GM06990 (cell line): ENCODE data around the gene FAM83C.

ENCODE experiments used
- DNase-seq: peaks from one replicate; pipeline ENCODE4 v3.0.0-alpha.2; 2011; ENCODE audit not compliant: insufficient read length; ENCODE audit errors: extremely low read depth
- H3K27me3 ChIP-seq: replicated peaks from 2 replicates; pipeline ENCODE4 v1.6.0; 2011; ENCODE audit warnings: low read length; ENCODE audit not compliant: control insufficient read depth, insufficient read depth
- H3K36me3 ChIP-seq: 2 replicates; pipeline ENCODE4 v1.5.1; 2011; ENCODE audit warnings: low read length; ENCODE audit not compliant: control insufficient read depth, insufficient read depth
- H3K4me3 ChIP-seq: replicated peaks from 2 replicates; pipeline ENCODE4 v1.5.1; 2011; ENCODE audit warnings: low read depth, mild to moderate bottlenecking, control low read depth, low read length
- TF ChIP-seq, protein P1 (sequence below): IDR thresholded peaks from 2 replicates; pipeline ENCODE4 v1.5.1; 2011; ENCODE audit warnings: low read length, control low read depth, mild to moderate bottlenecking, inconsistent platforms; ENCODE audit not compliant: insufficient read depth, poor library complexity, severe bottlenecking

FAM83C gene

DNA sequence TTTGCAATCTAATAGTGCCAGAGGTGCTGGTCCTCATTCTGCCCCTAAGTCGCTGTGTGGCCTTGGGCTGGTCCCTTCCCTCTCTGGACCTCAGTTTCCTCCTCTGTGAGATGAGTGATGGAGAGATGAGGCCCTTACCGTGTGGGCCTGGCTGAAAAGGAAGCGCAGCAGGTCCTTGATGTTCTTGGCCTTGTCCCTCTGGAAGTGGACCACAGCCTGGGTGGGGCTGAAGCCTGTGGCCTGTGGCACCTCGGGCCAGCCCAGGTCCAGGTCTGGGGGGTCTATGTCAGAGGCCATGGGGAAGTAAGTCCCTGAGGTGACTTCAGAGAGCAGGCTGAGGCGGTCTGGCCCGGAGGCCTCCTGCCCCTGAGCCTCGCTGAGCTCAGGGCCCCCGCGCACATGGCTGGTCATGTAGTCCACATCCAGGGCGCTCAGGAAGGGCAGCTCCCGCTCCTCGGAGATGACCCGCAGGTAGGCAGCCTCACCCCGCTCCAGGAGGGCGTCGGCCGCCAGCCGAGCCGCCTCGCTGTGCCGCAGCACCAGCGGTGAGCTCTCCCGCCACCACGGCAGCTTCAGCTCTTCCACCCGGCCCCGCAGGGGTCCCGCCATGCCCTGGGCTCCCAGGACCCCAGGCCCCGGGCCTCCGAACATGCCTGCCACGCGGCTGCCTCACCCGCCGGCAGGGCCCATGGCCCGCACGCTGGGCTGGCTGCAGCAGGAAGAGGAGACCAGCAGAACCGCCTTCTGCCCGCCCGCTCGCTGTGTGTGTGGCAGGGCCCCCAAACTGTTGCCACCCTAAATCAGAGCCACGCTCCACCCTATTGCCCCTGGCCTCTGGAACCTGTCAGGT is at the start of gene FAM83C:
FAM83C (minus strand) TSS at position 772 of the 850 bp plus-strand sequence; CDS start at position 651, 121 bp downstream.
- no peak within 1 kb of the TSS for H3K4me3 ChIP-seq
- H3K27me3 ChIP-seq, result no peaks in the 10 kb centered on the region
- no peaks in the 10 kb centered on the region for H3K36me3 ChIP-seq
- no peak for DNase-seq
- TF ChIP-seq, protein P1, sequence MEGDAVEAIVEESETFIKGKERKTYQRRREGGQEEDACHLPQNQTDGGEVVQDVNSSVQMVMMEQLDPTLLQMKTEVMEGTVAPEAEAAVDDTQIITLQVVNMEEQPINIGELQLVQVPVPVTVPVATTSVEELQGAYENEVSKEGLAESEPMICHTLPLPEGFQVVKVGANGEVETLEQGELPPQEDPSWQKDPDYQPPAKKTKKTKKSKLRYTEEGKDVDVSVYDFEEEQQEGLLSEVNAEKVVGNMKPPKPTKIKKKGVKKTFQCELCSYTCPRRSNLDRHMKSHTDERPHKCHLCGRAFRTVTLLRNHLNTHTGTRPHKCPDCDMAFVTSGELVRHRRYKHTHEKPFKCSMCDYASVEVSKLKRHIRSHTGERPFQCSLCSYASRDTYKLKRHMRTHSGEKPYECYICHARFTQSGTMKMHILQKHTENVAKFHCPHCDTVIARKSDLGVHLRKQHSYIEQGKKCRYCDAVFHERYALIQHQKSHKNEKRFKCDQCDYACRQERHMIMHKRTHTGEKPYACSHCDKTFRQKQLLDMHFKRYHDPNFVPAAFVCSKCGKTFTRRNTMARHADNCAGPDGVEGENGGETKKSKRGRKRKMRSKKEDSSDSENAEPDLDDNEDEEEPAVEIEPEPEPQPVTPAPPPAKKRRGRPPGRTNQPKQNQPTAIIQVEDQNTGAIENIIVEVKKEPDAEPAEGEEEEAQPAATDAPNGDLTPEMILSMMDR, result no peak

DNA sequence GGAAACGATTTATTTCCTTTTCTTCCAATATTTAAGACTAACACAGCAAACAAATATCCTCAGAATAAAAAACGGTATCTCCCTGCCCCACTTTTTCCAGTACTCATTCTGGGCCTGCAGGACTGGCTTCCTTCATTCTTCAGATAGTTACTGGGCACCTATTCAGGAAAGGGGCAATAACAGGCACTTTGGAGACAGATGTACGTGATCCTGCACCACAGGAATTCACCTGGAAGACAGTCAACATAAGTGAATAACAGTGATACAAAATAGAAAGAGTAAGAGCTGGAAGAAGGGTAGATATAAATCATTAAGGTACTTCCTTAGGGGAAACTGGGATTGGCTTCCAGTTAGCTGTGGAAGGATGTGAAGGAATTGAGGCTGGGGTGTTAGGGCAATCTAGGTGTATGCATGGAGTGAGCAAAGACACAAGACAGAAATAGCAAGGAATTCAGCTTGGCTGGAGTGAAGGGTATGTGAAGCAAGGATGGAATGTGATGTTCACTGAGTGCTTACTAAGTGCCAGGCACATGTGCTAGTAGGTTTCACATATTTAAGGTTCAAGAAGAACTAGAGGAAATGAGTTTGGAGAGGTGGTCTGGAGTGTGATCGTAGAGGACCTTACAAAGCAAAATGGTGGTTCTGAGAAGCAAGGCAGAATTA is 49.3 kb upstream of the FAM83C start:
- no peak for DNase-seq
- H3K4me3 ChIP-seq, result no peak overlapping the region
- H3K36me3 ChIP-seq, result peaks cover 3% of the 10 kb centered on the region; the same call in 1 of the 2 replicates
- H3K27me3 ChIP-seq, result no peaks in the 10 kb centered on the region
- TF ChIP-seq, protein P1, result no peak

DNA sequence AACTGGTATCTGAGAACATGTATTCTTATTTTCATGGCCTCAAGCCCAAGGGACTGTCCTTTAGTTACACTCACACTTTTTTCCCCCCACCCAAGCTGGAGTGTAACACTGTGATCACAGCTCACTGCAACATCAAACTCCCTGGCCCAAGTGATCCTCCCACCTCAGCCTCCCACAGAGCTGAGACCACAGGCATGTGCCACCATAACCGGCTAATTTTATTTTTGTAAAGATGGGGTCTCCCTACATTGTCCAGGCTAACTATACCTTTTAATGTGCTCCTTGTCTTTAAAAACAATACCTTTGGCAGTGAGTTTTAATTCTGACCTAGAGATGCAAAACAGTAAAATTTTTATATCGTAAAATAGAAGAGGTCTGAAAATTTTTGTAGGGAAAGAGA is 48.2 kb upstream of the FAM83C start:
- Histone ChIP-seq H3K36me3 (no peaks in the 10 kb centered on the region; the same call in 1 of the 2 replicates), H3K4me3 (no peak overlapping the region), H3K27me3 (no peaks in the 10 kb centered on the region)
- TF ChIP-seq, protein P1, result no peak
- no peak for DNase-seq

DNA sequence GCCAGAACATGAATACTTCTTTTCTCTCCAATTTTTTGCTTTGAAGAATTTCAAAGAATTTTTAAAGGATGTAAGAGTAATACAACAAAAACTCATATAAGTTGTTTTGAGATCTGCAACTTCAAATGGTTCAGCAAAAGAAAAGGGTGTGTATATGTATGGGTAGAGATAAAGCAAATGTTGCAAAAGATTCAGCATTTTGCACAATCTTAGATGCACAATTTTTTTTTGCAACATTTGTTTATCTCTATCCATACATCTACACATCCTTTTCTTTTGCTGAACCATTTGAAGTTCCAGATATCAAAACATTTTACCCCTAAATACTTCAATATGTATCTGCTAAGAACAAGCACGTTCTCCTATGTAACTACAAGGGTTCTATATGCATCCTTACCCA is 47.4 kb upstream of the FAM83C start:
- Histone ChIP-seq H3K27me3 (no peaks in the 10 kb centered on the region), H3K36me3 (no peaks in the 10 kb centered on the region), H3K4me3 (no peak overlapping the region)
- no peak for DNase-seq
- TF ChIP-seq, protein P1, result no peak

DNA sequence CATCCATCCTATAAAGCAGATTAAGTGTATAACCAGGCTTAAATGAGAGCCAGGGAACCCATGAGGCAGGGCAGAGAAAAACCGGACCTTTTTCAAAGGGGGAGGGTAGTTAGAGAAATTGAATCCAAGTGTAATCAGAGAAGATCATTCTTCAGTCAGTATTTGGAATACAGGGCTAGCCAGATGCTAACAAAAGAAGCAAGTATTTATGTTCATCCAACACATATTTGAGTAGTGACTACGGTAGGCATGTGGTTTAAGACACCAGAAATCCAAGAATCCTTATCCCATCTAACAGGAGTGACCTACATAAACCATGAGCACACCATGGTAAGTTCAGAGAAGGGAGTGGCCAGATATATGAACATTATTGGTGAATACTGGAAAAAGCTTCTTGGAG is 46.8 kb upstream of the FAM83C start:
- H3K36me3 ChIP-seq, result no peaks in the 10 kb centered on the region
- H3K4me3 ChIP-seq, result no peak overlapping the region
- DNase-seq, result no peak
- H3K27me3 ChIP-seq, result no peaks in the 10 kb centered on the region
- TF ChIP-seq, protein P1, result no peak
